SU-DHL-6 (cell line): ENCODE data around the gene SIT1.
A peak's percentile ranks its signal among the peaks of the same experiment; 100 is the strongest.

ENCODE experiments used
- H2AFZ ChIP-seq: fragments of 200-600 bp; sonication (generic); 2 replicates; pipeline ENCODE4 v1.6.1; 2014; ENCODE audit warnings: low read depth, mild to moderate bottlenecking, moderate library complexity, mixed read lengths, antibody characterized with exemption, low read length; ENCODE audit not compliant: severe bottlenecking
- H3F3A ChIP-seq: fragments of 200-600 bp; shearing (Covaris generic); 2 replicates; pipeline ENCODE4 v1.6.0; 2016; ENCODE audit warnings: antibody characterized with exemption, mild to moderate bottlenecking; ENCODE audit not compliant: insufficient read depth
- H3K27ac ChIP-seq: fragments of 200-600 bp; sonication (generic); 2 replicates; pipeline ENCODE4 v1.5.1; 2016; ENCODE audit warnings: low read depth, mild to moderate bottlenecking, low read length, moderate library complexity, mixed read lengths
- H3K27me3 ChIP-seq: fragments of 200-600 bp; sonication (generic), shearing (Covaris generic); 2 replicates; pipeline ENCODE4 v1.6.0; 2014; ENCODE audit warnings: mild to moderate bottlenecking, low read length
- H3K36me3 ChIP-seq: fragments of 200-600 bp; sonication (generic); 2 replicates; pipeline ENCODE4 v1.6.1; 2014; ENCODE audit warnings: mild to moderate bottlenecking, low read length, mixed read lengths
- H3K4me2 ChIP-seq: fragments of 300-600, 200-600 bp; shearing (Covaris generic), sonication (generic); 2 replicates; pipeline ENCODE4 v1.6.0; 2014; ENCODE audit warnings: low read length, low read depth, mild to moderate bottlenecking; ENCODE audit not compliant: poor library complexity, severe bottlenecking
- H3K4me3 ChIP-seq: fragments of 200-600 bp; sonication (generic); 2 replicates; pipeline ENCODE4 v1.5.1; 2014; ENCODE audit warnings: antibody characterized with exemption, low read length, mild to moderate bottlenecking, mixed read lengths; ENCODE audit not compliant: insufficient read depth, poor library complexity, severe bottlenecking
- H3K79me2 ChIP-seq: fragments of 200-600 bp; sonication (generic); 2 replicates; pipeline ENCODE4 v1.6.1; 2014; ENCODE audit warnings: mild to moderate bottlenecking, low read length, moderate library complexity; ENCODE audit not compliant: insufficient read depth
- H3K9ac ChIP-seq: fragments of 200-600 bp; sonication (generic); 2 replicates; pipeline ENCODE4 v1.7.0; 2014; ENCODE audit warnings: mild to moderate bottlenecking, low read length
- H3K9me2 ChIP-seq: fragments of 200-600 bp; sonication (generic); replicated peaks from 2 replicates; pipeline ENCODE4 v1.6.1; 2014; ENCODE audit warnings: low read length; ENCODE audit not compliant: insufficient read depth
- H3K9me3 ChIP-seq: fragments of 200-600 bp; sonication (generic); 2 replicates; pipeline ENCODE4 v1.6.1; 2014; ENCODE audit warnings: low read length, mixed read lengths; ENCODE audit not compliant: insufficient read depth
- H4K20me1 ChIP-seq: fragments of 200-600 bp; sonication (generic); 2 replicates; pipeline ENCODE4 v1.6.1; 2014; ENCODE audit warnings: low read depth, mild to moderate bottlenecking, antibody characterized with exemption, low read length, moderate library complexity, mixed read lengths
- EZH2phosphoT487 ChIP-seq: fragments of 200-600 bp; sonication (generic), shearing (Covaris generic); conservative IDR thresholded peaks from 2 replicates; pipeline ENCODE4 v1.6.1; 2018; ENCODE audit warnings: mild to moderate bottlenecking, antibody characterized with exemption, low read length, moderate library complexity, mixed read lengths
- TF ChIP-seq, protein P1 (sequence below): fragments of 200-600 bp; sonication (generic); IDR thresholded peaks from one replicate; pipeline ENCODE4 v1.5.1; 2017; ENCODE audit warnings: antibody characterized with exemption, mild to moderate bottlenecking, low read length, moderate library complexity; ENCODE audit not compliant: insufficient read depth, poor library complexity, severe bottlenecking

Gene SIT1

DNA sequence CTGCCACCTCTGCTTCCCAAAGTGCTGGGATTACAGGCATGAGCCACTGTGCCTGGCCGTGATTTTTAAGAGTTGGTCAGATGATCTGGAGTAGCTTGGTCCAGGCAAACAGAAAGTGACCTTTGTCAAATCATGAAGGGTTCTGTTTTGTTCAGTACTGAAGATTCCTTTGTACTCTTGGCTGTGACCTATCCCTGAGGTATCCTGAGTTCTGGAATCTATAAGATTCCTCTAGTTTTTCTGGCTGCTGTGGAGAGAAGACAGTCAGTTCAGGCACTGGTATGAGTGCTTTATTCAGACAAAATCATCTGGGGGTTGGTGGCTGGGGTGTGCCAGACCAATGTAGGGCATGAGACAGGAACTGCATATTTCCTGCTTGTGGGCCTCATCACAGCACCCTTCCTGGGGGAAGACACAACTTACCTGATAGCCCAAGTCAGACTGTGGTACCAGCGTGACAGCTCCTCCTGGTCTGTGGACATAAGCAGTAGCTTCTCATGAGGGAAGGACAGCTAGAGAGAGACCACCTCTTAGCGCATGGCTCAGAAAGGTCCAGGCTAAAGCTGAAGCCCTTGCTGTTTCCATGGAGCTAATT is 11.1 kb upstream of the SIT1 start:
- H3K27me3 ChIP-seq, result no peaks in the 10 kb centered on the region
- H3K4me2 ChIP-seq, result no peak overlapping the region
- no peak for TF ChIP-seq EZH2phosphoT487
- TF ChIP-seq, protein P1, sequence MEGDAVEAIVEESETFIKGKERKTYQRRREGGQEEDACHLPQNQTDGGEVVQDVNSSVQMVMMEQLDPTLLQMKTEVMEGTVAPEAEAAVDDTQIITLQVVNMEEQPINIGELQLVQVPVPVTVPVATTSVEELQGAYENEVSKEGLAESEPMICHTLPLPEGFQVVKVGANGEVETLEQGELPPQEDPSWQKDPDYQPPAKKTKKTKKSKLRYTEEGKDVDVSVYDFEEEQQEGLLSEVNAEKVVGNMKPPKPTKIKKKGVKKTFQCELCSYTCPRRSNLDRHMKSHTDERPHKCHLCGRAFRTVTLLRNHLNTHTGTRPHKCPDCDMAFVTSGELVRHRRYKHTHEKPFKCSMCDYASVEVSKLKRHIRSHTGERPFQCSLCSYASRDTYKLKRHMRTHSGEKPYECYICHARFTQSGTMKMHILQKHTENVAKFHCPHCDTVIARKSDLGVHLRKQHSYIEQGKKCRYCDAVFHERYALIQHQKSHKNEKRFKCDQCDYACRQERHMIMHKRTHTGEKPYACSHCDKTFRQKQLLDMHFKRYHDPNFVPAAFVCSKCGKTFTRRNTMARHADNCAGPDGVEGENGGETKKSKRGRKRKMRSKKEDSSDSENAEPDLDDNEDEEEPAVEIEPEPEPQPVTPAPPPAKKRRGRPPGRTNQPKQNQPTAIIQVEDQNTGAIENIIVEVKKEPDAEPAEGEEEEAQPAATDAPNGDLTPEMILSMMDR, result no peak
- H3K36me3 ChIP-seq, result no peaks in the 10 kb centered on the region
- no peak overlapping the region for H3K9ac ChIP-seq
- H3K27ac ChIP-seq, result peak overlapping the region; percentile 13; the same call in 1 of the 2 replicates
- H3F3A ChIP-seq, result peaks cover 66% of the 10 kb centered on the region
- H3K9me3 ChIP-seq, result no peaks in the 10 kb centered on the region
- no peak overlapping the region for H2AFZ ChIP-seq
- H4K20me1 ChIP-seq, result no peaks in the 10 kb centered on the region
- H3K9me2 ChIP-seq, result no peaks in the 10 kb centered on the region
- H3K79me2 ChIP-seq, result peaks cover 14% of the 10 kb centered on the region; the same call in 1 of the 2 replicates
- H3K4me3 ChIP-seq, result no peak overlapping the region

DNA sequence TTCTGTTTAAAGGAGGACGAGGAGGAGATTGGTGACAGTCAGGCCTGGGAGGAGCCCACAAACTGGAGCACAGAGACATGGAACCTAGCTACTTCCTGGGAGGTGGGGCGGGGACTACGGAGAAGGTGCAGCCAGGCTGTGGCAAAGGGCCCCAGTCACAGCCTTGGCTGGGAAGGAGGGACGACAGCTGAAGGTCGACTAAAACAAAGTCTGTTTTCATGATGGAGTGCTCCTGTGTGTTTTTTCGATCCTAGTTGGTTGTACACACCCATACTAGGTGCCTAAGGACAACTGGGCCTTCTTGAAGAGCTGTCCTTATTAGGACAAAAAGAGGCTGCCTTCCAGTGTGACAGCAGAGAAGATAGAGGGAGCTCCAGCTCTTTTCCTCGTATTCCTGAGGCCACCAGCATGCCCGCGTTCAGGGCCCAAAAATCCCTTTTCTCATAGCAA is 10.3 kb upstream of the SIT1 start:
- Histone ChIP-seq H3F3A (peaks cover 64% of the 10 kb centered on the region), H3K4me2 (no peak overlapping the region), H3K9me3 (no peaks in the 10 kb centered on the region), H3K4me3 (no peak overlapping the region), H3K27me3 (no peaks in the 10 kb centered on the region), H3K27ac (no peak overlapping the region), H3K9ac (no peak overlapping the region), H3K9me2 (no peaks in the 10 kb centered on the region), H3K79me2 (peaks cover 14% of the 10 kb centered on the region; the same call in 1 of the 2 replicates), H2AFZ (no peak overlapping the region), H4K20me1 (no peaks in the 10 kb centered on the region), H3K36me3 (no peaks in the 10 kb centered on the region)
- TF ChIP-seq EZH2phosphoT487, result no peak
- TF ChIP-seq, protein P1, result no peak

DNA sequence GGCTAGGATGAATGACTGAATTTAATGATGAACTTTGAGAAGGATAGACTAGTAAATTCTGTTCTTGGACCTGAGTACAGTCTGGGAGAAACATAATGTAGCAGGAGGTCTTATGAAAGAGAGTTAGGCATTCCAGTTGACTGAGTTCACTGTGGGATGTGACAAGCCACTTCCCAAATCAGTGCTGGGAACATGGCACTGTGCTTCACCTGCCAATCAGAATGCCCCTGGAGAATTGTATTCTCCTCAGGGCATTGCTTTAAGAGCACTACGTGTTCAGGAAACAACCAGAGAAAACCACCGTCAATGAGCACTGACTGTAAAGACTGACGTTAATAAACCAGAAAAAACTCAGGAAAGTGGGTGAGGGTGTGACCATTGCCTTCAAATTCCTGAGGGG is 8.6 kb upstream of the SIT1 start:
- Histone ChIP-seq H2AFZ (no peak overlapping the region), H3F3A (peaks cover 51% of the 10 kb centered on the region), H3K27me3 (no peaks in the 10 kb centered on the region), H3K9ac (peak overlapping the region; percentile 65), H3K4me3 (peak overlapping the region; percentile 63), H3K9me3 (no peaks in the 10 kb centered on the region), H3K36me3 (no peaks in the 10 kb centered on the region), H4K20me1 (no peaks in the 10 kb centered on the region), H3K9me2 (no peaks in the 10 kb centered on the region), H3K79me2 (peaks cover 14% of the 10 kb centered on the region; the same call in 1 of the 2 replicates), H3K27ac (peak overlapping the region; percentile 83), H3K4me2 (peak overlapping the region; percentile 67)
- TF ChIP-seq, protein P1, result no peak
- TF ChIP-seq EZH2phosphoT487, result no peak
